ENCODE measurements around the gene SLC38A2.

The SLC38A2 gene

GRCh38 chr12:46374711-46375110 lies 2.1 kb upstream of the SLC38A2 start:
- no peaks in the 10 kb centered on the region for H3K79me2 ChIP-seq (ENCODE audit: insufficient read depth, low read length)
- TF ChIP-seq CTCF (IDR thresholded peaks at IDR 0.05; ENCODE audit: insufficient read depth, low read length, poor library complexity, severe bottlenecking) = no peak
- TF ChIP-seq EZH2phosphoT487 (conservative IDR thresholded peaks at IDR 0.05; ENCODE audit: low read length) = no peak
- H3K9me3 ChIP-seq (ENCODE audit: insufficient read depth, low read length) = no peaks in the 10 kb centered on the region
- peaks cover 11% of the 10 kb centered on the region for H3K36me3 ChIP-seq (ENCODE audit: low read length)
- H4K20me1 ChIP-seq (ENCODE audit: low read depth, low read length) = peaks cover 10% of the 10 kb centered on the region
- H3K4me3 ChIP-seq (ENCODE audit: insufficient read depth, low read length, poor library complexity, severe bottlenecking) = no peak overlapping the region
- no peak overlapping the region for H3K9ac ChIP-seq (ENCODE audit: low read length)
- H3K4me2 ChIP-seq (ENCODE audit: low read depth, low read length, poor library complexity, severe bottlenecking) = no peak overlapping the region
- H3F3A ChIP-seq (ENCODE audit: insufficient read depth) = peaks cover 9% of the 10 kb centered on the region
- no peak overlapping the region for H2AFZ ChIP-seq (ENCODE audit: low read depth, low read length, severe bottlenecking)
- H3K27ac ChIP-seq (ENCODE audit: low read depth, low read length) = no peak overlapping the region
- H3K9me2 ChIP-seq (replicated peaks; ENCODE audit: insufficient read depth, low read length) = no peaks in the 10 kb centered on the region
- no peaks in the 10 kb centered on the region for H3K27me3 ChIP-seq (ENCODE audit: low read length)

DNA sequence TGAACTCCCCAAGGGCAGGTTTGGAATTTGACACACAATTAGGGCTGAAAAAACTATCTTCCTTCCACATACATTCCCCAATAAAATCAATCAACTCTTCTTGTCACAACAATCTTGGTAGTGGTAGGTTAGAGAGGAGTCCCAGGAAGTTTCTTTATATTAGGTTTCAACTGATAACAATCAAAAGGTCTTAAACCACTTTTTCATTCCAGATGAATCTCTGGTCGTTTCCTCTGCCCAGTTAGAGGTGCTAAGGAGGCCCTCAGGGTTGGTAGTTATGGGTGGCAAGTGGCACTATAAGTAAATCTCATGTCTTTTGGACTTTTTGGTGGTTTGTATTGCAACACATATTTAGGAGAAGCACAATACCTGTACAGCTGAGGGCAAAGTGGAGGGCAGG lies 1.7 kb upstream of the SLC38A2 start:
- peaks cover 10% of the 10 kb centered on the region for H4K20me1 ChIP-seq (ENCODE audit: low read depth, low read length)
- peaks cover 9% of the 10 kb centered on the region for H3F3A ChIP-seq (ENCODE audit: insufficient read depth)
- no peak overlapping the region for H3K4me2 ChIP-seq (ENCODE audit: low read depth, low read length, poor library complexity, severe bottlenecking)
- no peak overlapping the region for H3K27ac ChIP-seq (ENCODE audit: low read depth, low read length)
- no peaks in the 10 kb centered on the region for H3K79me2 ChIP-seq (ENCODE audit: insufficient read depth, low read length)
- peaks cover 15% of the 10 kb centered on the region for H3K36me3 ChIP-seq (ENCODE audit: low read length)
- no peaks in the 10 kb centered on the region for H3K9me3 ChIP-seq (ENCODE audit: insufficient read depth, low read length)
- H3K9ac ChIP-seq (ENCODE audit: low read length) = no peak overlapping the region
- no peaks in the 10 kb centered on the region for H3K27me3 ChIP-seq (ENCODE audit: low read length)
- no peak overlapping the region for H3K4me3 ChIP-seq (ENCODE audit: insufficient read depth, low read length, poor library complexity, severe bottlenecking)
- TF ChIP-seq CTCF (IDR thresholded peaks at IDR 0.05; ENCODE audit: insufficient read depth, low read length, poor library complexity, severe bottlenecking) (no peak), EZH2phosphoT487 (conservative IDR thresholded peaks at IDR 0.05; ENCODE audit: low read length) (no peak)
- no peaks in the 10 kb centered on the region for H3K9me2 ChIP-seq (replicated peaks; ENCODE audit: insufficient read depth, low read length)
- no peak overlapping the region for H2AFZ ChIP-seq (ENCODE audit: low read depth, low read length, severe bottlenecking)

GRCh38 chr12:46373301-46374296 lies 1.0 kb upstream of the SLC38A2 start:
- H4K20me1 ChIP-seq (ENCODE audit: low read depth, low read length) = peaks cover 10% of the 10 kb centered on the region
- TF ChIP-seq EZH2phosphoT487 (conservative IDR thresholded peaks at IDR 0.05; ENCODE audit: low read length) = no peak
- TF ChIP-seq CTCF (IDR thresholded peaks at IDR 0.05; ENCODE audit: insufficient read depth, low read length, poor library complexity, severe bottlenecking) = no peak
- H3K36me3 ChIP-seq (ENCODE audit: low read length) = peaks cover 18% of the 10 kb centered on the region
- H2AFZ ChIP-seq (ENCODE audit: low read depth, low read length, severe bottlenecking) = peak overlapping the region; percentile 94
- H3K9me2 ChIP-seq (replicated peaks; ENCODE audit: insufficient read depth, low read length) = no peaks in the 10 kb centered on the region
- no peak overlapping the region for H3K27ac ChIP-seq (ENCODE audit: low read depth, low read length)
- peak overlapping the region; percentile 95 for H3K4me2 ChIP-seq (ENCODE audit: low read depth, low read length, poor library complexity, severe bottlenecking)
- H3K9ac ChIP-seq (ENCODE audit: low read length) = peak overlapping the region; percentile 73
- H3K79me2 ChIP-seq (ENCODE audit: insufficient read depth, low read length) = no peaks in the 10 kb centered on the region
- H3K9me3 ChIP-seq (ENCODE audit: insufficient read depth, low read length) = no peaks in the 10 kb centered on the region
- H3K4me3 ChIP-seq (ENCODE audit: insufficient read depth, low read length, poor library complexity, severe bottlenecking) = peak overlapping the region; percentile 97
- H3F3A ChIP-seq (ENCODE audit: insufficient read depth) = peaks cover 9% of the 10 kb centered on the region
- H3K27me3 ChIP-seq (ENCODE audit: low read length) = no peaks in the 10 kb centered on the region

Data from SU-DHL-6 (cell line).